Mucosa of rectum (tissue), 2 donors: Measurements from ENCODE around the gene KLF3.

Experiments used
- H3K27ac ChIP-seq, 2 donors: one replicate each; pipeline ENCODE4 v1.7.0; 2013; ENCODE audit warnings: inconsistent platforms in 2 of 2, low read depth in 2 of 2, low read length in 2 of 2
- H3K27me3 ChIP-seq, 2 donors: one replicate each; pipeline ENCODE4 v1.7.0; 2013; ENCODE audit warnings: low read length in 2 of 2; ENCODE audit not compliant: control insufficient read depth in 2 of 2, insufficient read depth in 2 of 2
- H3K36me3 ChIP-seq, 2 donors: one replicate each; pipeline ENCODE4 v1.7.0; 2013; ENCODE audit warnings: low read length in 2 of 2; ENCODE audit not compliant: control insufficient read depth in 2 of 2, insufficient read depth in 2 of 2
- H3K4me1 ChIP-seq, 2 donors: one replicate each; pipeline ENCODE4 v1.7.0; 2013; ENCODE audit warnings: low read length in 2 of 2, mild to moderate bottlenecking in 1 of 2; ENCODE audit not compliant: control insufficient read depth in 2 of 2, insufficient read depth in 2 of 2
- H3K4me3 ChIP-seq, 2 donors: one replicate each; pipeline ENCODE4 v1.7.0; 2013; ENCODE audit warnings: low read length in 2 of 2
- H3K9ac ChIP-seq, 2 donors: one replicate each; pipeline ENCODE4 v1.7.0; 2013; ENCODE audit warnings: low read length in 2 of 2, low read depth in 1 of 2, mild to moderate bottlenecking in 1 of 2
- H3K9me3 ChIP-seq, 2 donors: one replicate each; pipeline ENCODE4 v1.7.0; 2013; ENCODE audit warnings: low read length in 2 of 2; ENCODE audit not compliant: control insufficient read depth in 2 of 2
- donor health status: healthy.
- donor health status: Normal muscosa, but diverticular disease.

Gene KLF3

GRCh38 chr4:38692421-38692820, 28.4 kb downstream of the KLF3 start:
- H3K4me1 ChIP-seq, result peaks cover 0 to 6% of the 10 kb centered on the region in 2 donors
- H3K36me3 ChIP-seq, result peaks cover 82 to 91% of the 10 kb centered on the region in 2 donors
- H3K9ac ChIP-seq, result no peak overlapping the region
- no peak overlapping the region for H3K4me3 ChIP-seq
- no peaks in the 10 kb centered on the region for H3K27me3 ChIP-seq
- no peak overlapping the region for H3K27ac ChIP-seq
- H3K9me3 ChIP-seq, result no peaks in the 10 kb centered on the region

GRCh38 chr4:38693569-38693968, 29.6 kb downstream of the KLF3 start:
- H3K27me3 ChIP-seq, result no peaks in the 10 kb centered on the region
- no peaks in the 10 kb centered on the region for H3K9me3 ChIP-seq
- no peak overlapping the region for H3K4me3 ChIP-seq
- no peak overlapping the region for H3K9ac ChIP-seq
- H3K4me1 ChIP-seq, result peaks cover 0 to 6% of the 10 kb centered on the region in 2 donors
- H3K36me3 ChIP-seq, result peaks cover 81 to 92% of the 10 kb centered on the region in 2 donors
- H3K27ac ChIP-seq, result no peak overlapping the region

GRCh38 chr4:38694330-38694729, 30.3 kb downstream of the KLF3 start:
- Histone ChIP-seq H3K9me3 (no peaks in the 10 kb centered on the region), H3K9ac (no peak overlapping the region), H3K36me3 (peaks cover 78 to 88% of the 10 kb centered on the region in 2 donors), H3K27me3 (no peaks in the 10 kb centered on the region), H3K4me1 (peaks cover 0 to 6% of the 10 kb centered on the region in 2 donors), H3K27ac (no peak overlapping the region), H3K4me3 (no peak overlapping the region)

GRCh38 chr4:38695809-38696208, 31.8 kb downstream of the KLF3 start:
- H3K27ac ChIP-seq, result no peak overlapping the region
- H3K36me3 ChIP-seq, result peaks cover 63 to 73% of the 10 kb centered on the region in 2 donors
- no peak overlapping the region for H3K4me3 ChIP-seq
- H3K27me3 ChIP-seq, result no peaks in the 10 kb centered on the region
- no peak overlapping the region for H3K9ac ChIP-seq
- peaks cover 0 to 5% of the 10 kb centered on the region in 2 donors for H3K4me1 ChIP-seq
- no peaks in the 10 kb centered on the region for H3K9me3 ChIP-seq

- no peaks in the 10 kb centered on the region for H3K4me1 ChIP-seq
- peaks cover 59 to 66% of the 10 kb centered on the region in 2 donors for H3K36me3 ChIP-seq
- H3K9ac ChIP-seq, result no peak overlapping the region
- no peak overlapping the region for H3K4me3 ChIP-seq
- H3K27me3 ChIP-seq, result no peaks in the 10 kb centered on the region
- H3K27ac ChIP-seq, result no peak overlapping the region
- H3K9me3 ChIP-seq, result no peaks in the 10 kb centered on the region
Measured at GRCh38 chr4:38696697-38697096, 32.7 kb downstream of the KLF3 start.

GRCh38 chr4:38698176-38698575, 34.2 kb downstream of the KLF3 start:
- H3K4me3 ChIP-seq, result no peak overlapping the region
- H3K9me3 ChIP-seq, result no peaks in the 10 kb centered on the region
- peaks cover 53 to 57% of the 10 kb centered on the region in 2 donors for H3K36me3 ChIP-seq
- H3K27ac ChIP-seq, result no peak overlapping the region
- H3K4me1 ChIP-seq, result no peaks in the 10 kb centered on the region
- H3K9ac ChIP-seq, result no peak overlapping the region
- H3K27me3 ChIP-seq, result no peaks in the 10 kb centered on the region

GRCh38 chr4:38699112-38699511, 35.1 kb downstream of the KLF3 start:
- H3K27ac ChIP-seq, result no peak overlapping the region
- no peaks in the 10 kb centered on the region for H3K27me3 ChIP-seq
- H3K4me1 ChIP-seq, result no peaks in the 10 kb centered on the region
- no peaks in the 10 kb centered on the region for H3K9me3 ChIP-seq
- peaks cover 44 to 49% of the 10 kb centered on the region in 2 donors for H3K36me3 ChIP-seq
- no peak overlapping the region for H3K9ac ChIP-seq
- no peak overlapping the region for H3K4me3 ChIP-seq

GRCh38 chr4:38703635-38704034, 39.6 kb downstream of the KLF3 start:
- Histone ChIP-seq H3K27me3 (no peaks in the 10 kb centered on the region), H3K4me3 (no peak overlapping the region), H3K27ac (no peak overlapping the region), H3K4me1 (no peaks in the 10 kb centered on the region), H3K36me3 (peaks cover 3 to 4% of the 10 kb centered on the region in 2 donors), H3K9ac (no peak overlapping the region), H3K9me3 (no peaks in the 10 kb centered on the region)

GRCh38 chr4:38704622-38705154, 40.7 kb downstream of the KLF3 start:
- H3K9ac ChIP-seq, result no peak overlapping the region
- H3K36me3 ChIP-seq, result no peaks in the 10 kb centered on the region
- no peaks in the 10 kb centered on the region for H3K27me3 ChIP-seq
- H3K27ac ChIP-seq, result no peak overlapping the region
- no peak overlapping the region for H3K4me3 ChIP-seq
- H3K4me1 ChIP-seq, result no peaks in the 10 kb centered on the region
- H3K9me3 ChIP-seq, result no peaks in the 10 kb centered on the region

GRCh38 chr4:38706301-38706700, 42.3 kb downstream of the KLF3 start:
- H3K27me3 ChIP-seq, result no peaks in the 10 kb centered on the region
- no peak overlapping the region for H3K9ac ChIP-seq
- H3K36me3 ChIP-seq, result no peaks in the 10 kb centered on the region
- H3K4me1 ChIP-seq, result no peaks in the 10 kb centered on the region
- H3K4me3 ChIP-seq, result no peak overlapping the region
- H3K27ac ChIP-seq, result no peak overlapping the region
- no peaks in the 10 kb centered on the region for H3K9me3 ChIP-seq

GRCh38 chr4:38710053-38710452, 46.1 kb downstream of the KLF3 start:
- no peaks in the 10 kb centered on the region for H3K27me3 ChIP-seq
- H3K27ac ChIP-seq, result no peak overlapping the region
- H3K36me3 ChIP-seq, result no peaks in the 10 kb centered on the region
- H3K4me1 ChIP-seq, result no peaks in the 10 kb centered on the region
- H3K9ac ChIP-seq, result no peak overlapping the region
- H3K9me3 ChIP-seq, result peaks cover 0 to 3% of the 10 kb centered on the region in 2 donors
- H3K4me3 ChIP-seq, result no peak overlapping the region
